SK-N-SH treated with all-trans-retinoic acid at 6 μM for 48 hours (cell line): Measurements from ENCODE around the gene TMEM219.

Source experiments
- PPARA ChIP-seq: fragments of 250-450 bp; sonication (Bioruptor Pico); IDR thresholded peaks from 2 replicates; pipeline ENCODE4 v1.5.0; 2020; ENCODE audit warnings: mild to moderate bottlenecking, borderline replicate concordance
- ZC3H10 ChIP-seq: fragments of 250-450 bp; sonication (Bioruptor Pico); IDR thresholded peaks from 2 replicates; pipeline ENCODE4 v1.5.1; 2021; ENCODE audit warnings: mild to moderate bottlenecking, moderate library complexity
- TF ChIP-seq, protein P1 (sequence below): fragments of 250-450 bp; sonication (Bioruptor Pico); IDR thresholded peaks from 2 replicates; pipeline ENCODE4 v1.8.0; 2020; ENCODE audit warnings: mild to moderate bottlenecking, moderate library complexity, borderline replicate concordance

DNA sequence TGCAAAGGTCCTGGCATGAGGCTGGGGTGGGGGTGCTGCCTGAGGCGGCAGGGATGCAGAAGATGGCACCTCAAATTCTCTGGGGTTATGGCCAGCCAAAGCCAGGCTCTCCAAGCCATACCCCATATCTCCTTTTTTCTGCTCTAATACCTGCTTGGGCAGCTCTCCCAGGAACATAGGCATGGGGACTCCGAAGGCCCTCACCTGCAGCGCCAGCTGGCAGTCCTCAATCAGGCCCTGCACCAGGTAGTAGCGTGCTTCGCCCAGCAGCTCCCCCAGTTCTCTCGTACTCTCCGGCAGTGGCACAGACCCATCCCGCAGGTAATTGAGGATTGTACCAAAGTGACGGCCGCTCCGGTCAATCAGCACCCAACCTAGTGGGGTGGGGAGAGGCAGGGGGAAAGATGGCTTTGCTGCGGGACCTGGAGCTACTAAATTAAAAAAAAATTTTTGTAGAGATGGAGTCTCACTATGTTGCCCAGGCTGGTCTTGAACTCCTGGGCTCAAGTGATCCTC lies 38.8 kb upstream of the TMEM219 start:
- TF ChIP-seq ZC3H10 (no peak), PPARA (no peak)
- TF ChIP-seq, protein P1, sequence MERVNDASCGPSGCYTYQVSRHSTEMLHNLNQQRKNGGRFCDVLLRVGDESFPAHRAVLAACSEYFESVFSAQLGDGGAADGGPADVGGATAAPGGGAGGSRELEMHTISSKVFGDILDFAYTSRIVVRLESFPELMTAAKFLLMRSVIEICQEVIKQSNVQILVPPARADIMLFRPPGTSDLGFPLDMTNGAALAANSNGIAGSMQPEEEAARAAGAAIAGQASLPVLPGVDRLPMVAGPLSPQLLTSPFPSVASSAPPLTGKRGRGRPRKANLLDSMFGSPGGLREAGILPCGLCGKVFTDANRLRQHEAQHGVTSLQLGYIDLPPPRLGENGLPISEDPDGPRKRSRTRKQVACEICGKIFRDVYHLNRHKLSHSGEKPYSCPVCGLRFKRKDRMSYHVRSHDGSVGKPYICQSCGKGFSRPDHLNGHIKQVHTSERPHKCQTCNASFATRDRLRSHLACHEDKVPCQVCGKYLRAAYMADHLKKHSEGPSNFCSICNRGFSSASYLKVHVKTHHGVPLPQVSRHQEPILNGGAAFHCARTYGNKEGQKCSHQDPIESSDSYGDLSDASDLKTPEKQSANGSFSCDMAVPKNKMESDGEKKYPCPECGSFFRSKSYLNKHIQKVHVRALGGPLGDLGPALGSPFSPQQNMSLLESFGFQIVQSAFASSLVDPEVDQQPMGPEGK, result no peak
